B cell (primary cell): Measurements from ENCODE around the gene NUDT9. TPM values are rescaled to one million over a fixed set of nuclear protein-coding genes. Genes with fewer than 3 reads are reported as not detected.

Experiments used
- ATAC-seq: fragments of 200-7000 bp; cut with Tn5 transposase; one replicate; pipeline ENCODE4 v1.10.0; 2021; ENCODE audit warnings: low read depth, mild to moderate bottlenecking, moderate number of reproducible peaks, moderate library complexity
- CTCF ChIA-PET: fragments of 350-600 bp; sonication (Branson Sonifier 250); formaldehyde crosslinking; loops from one replicate; lab custom pipeline; 2021; ENCODE audit warnings: antibody characterized with exemption, inconsistent platforms; lab: Charles Lee
- POLR2A ChIA-PET: fragments of 350-600 bp; sonication (Branson Sonifier 250); formaldehyde crosslinking; loops from one replicate; lab custom pipeline; 2021; ENCODE audit warnings: antibody characterized with exemption; lab: Charles Lee
- DNase-seq: peaks from one replicate; pipeline ENCODE4 v3.0.0; 2013
- H2AFZ ChIP-seq: 2 replicates; pipeline ENCODE4 v1.6.1; 2012; ENCODE audit warnings: mild to moderate bottlenecking, low read depth, low read length; ENCODE audit not compliant: insufficient read depth, poor library complexity, severe bottlenecking
- H3K27ac ChIP-seq, 2 donors: 1 replicate in 1 of 2; 2 replicates in 1 of 2; pipeline ENCODE4 v1.5.1; 2012 to 2013; ENCODE audit warnings: low read length in 2 of 2, mild to moderate bottlenecking in 2 of 2, moderate library complexity in 1 of 2
- H3K27me3 ChIP-seq, 4 experiments: fragments of 200-600 bp in 1 of 4; sonication (generic) in 1 of 4; replicated peaks in 1 of 4; 1 replicate in 2 of 4; 2 replicates in 2 of 4; pipeline versions ENCODE4 v1.6.1 to v1.7.0; 2013 to 2016; ENCODE audit warnings: low read length in 3 of 4, mild to moderate bottlenecking in 2 of 4, mixed read lengths in 1 of 4, moderate library complexity in 1 of 4; ENCODE audit not compliant: insufficient read depth in 4 of 4, control insufficient read depth in 3 of 4; ENCODE audit errors: control extremely low read depth in 1 of 4
- H3K36me3 ChIP-seq, 2 experiments: replicated peaks in 1 of 2; 1 replicate in 1 of 2; 2 replicates in 1 of 2; pipeline versions ENCODE4 v1.6.1 to v1.7.1; 2013; ENCODE audit warnings: low read length in 1 of 2; ENCODE audit not compliant: insufficient read depth in 2 of 2, control insufficient read depth in 1 of 2; ENCODE audit errors: control extremely low read depth in 1 of 2, extremely low read depth in 1 of 2
- H3K4me1 ChIP-seq, 2 donors: fragments of 200-600 bp in 1 of 2; sonication (generic) in 1 of 2; 1 replicate in 1 of 2; 2 replicates in 1 of 2; pipeline versions ENCODE4 v1.5.1 to v1.6.1; 2013 to 2017; ENCODE audit warnings: low read length in 2 of 2; ENCODE audit not compliant: control insufficient read depth in 2 of 2, insufficient read depth in 2 of 2
- H3K4me2 ChIP-seq: replicated peaks from 2 replicates; pipeline ENCODE3; 2012; ENCODE audit warnings: mild to moderate bottlenecking, low read depth, low read length; ENCODE audit not compliant: poor library complexity, severe bottlenecking
- H3K4me3 ChIP-seq, 5 experiments: fragments of 200-600 bp in 1 of 5; sonication (generic) in 1 of 5; 1 replicate in 3 of 5; 2 replicates in 2 of 5; pipeline versions ENCODE4 v1.5.1 to v1.7.0; 2011 to 2016; ENCODE audit warnings: low read length in 4 of 5, mild to moderate bottlenecking in 4 of 5, low read depth in 2 of 5, control low read depth in 1 of 5, moderate library complexity in 1 of 5; ENCODE audit not compliant: insufficient read depth in 1 of 5; ENCODE audit errors: control extremely low read depth in 1 of 5, extremely low read depth in 1 of 5
- H3K79me2 ChIP-seq: fragments of 200-600 bp; sonication (generic); one replicate; pipeline ENCODE4 v1.6.0; 2016; ENCODE audit warnings: low read length; ENCODE audit not compliant: control insufficient read depth, insufficient read depth
- H3K9ac ChIP-seq: fragments of 200-600 bp; sonication (generic); 2 replicates; pipeline ENCODE4 v1.6.1; 2017; ENCODE audit warnings: mild to moderate bottlenecking, low read length, moderate library complexity
- H3K9me3 ChIP-seq, 3 donors: one replicate each; pipeline versions ENCODE4 v1.6.1 to v1.7.1; 2013; ENCODE audit warnings: low read length in 2 of 3; ENCODE audit not compliant: control insufficient read depth in 2 of 3, insufficient read depth in 1 of 3; ENCODE audit errors: control extremely low read depth in 1 of 3
- H4K20me1 ChIP-seq: 2 replicates; pipeline ENCODE4 v1.6.0; 2012; ENCODE audit warnings: mild to moderate bottlenecking, low read length; ENCODE audit not compliant: insufficient read depth, control insufficient read depth, poor library complexity, severe bottlenecking
- H3K27ac Mint-ChIP-seq: one replicate; pipeline ENCODE4 v1.8.0; 2021; ENCODE audit warnings: mixed read lengths
- H3K27me3 Mint-ChIP-seq: one replicate; pipeline ENCODE4 v1.8.0; 2021; ENCODE audit warnings: mixed read lengths
- H3K4me1 Mint-ChIP-seq: one replicate; pipeline ENCODE4 v1.8.0; 2021; ENCODE audit warnings: mixed read lengths
- H3K4me3 Mint-ChIP-seq: one replicate; pipeline ENCODE4 v1.8.0; 2021; ENCODE audit warnings: mixed read lengths
- H3K9me3 Mint-ChIP-seq: one replicate; pipeline ENCODE4 v1.8.0; 2022; ENCODE audit warnings: mixed read lengths; ENCODE audit not compliant: insufficient read depth
- CTCF ChIP-seq: fragments of 200-600 bp; IDR thresholded peaks from one replicate; pipeline ENCODE4 v1.8.0; 2022; ENCODE audit warnings: antibody characterized with exemption, mild to moderate bottlenecking
- EZH2 ChIP-seq: IDR thresholded peaks from 2 replicates; pipeline ENCODE4 v1.6.1; 2012; ENCODE audit warnings: borderline replicate concordance, low read depth, mild to moderate bottlenecking, moderate library complexity, low read length; ENCODE audit not compliant: insufficient read depth, poor library complexity, severe bottlenecking
- WGBS: methylation state at CpG from one replicate; pipeline ENCODE4 v1.1.5; 2013; ENCODE audit warnings: missing lambda C conversion rate; ENCODE audit not compliant: insufficient coverage; 5-methylcytosine and 5-hydroxymethylcytosine counted together
- intact Hi-C: fragments of 100-400 bp; cut with micrococcal nuclease; formaldehyde crosslinking; loops from one replicate; pipeline ENCODE4 v1.10.0; 2022
- polyA plus RNA-seq: library from polyadenylated mRNA; depleted of rRNA; stranded (reverse); fragments of >200 nt; gene quantifications from 2 replicates; pipeline ENCODE4 v1.2.3, GENCODE V29; 2012
- total RNA-seq, 2 donors: library from RNA; stranded (reverse); fragments of 120-200 nt in 1 of 2; gene quantifications; 1 replicate in 1 of 2; 2 replicates in 1 of 2; pipeline versions ENCODE4 v1.2.3 to v1.2.4, GENCODE V29; 2013 to 2022

The NUDT9 gene
- total and polyA plus RNA-seq, 2 donors (not counting 1 experiment from before 2014, with no cell fraction given), result 10.0 to 17.5 TPM

GRCh38 chr4:87377816-87378215 is 44.6 kb upstream of the NUDT9 start:
- TF ChIP-seq EZH2 (no peak), CTCF (no peak)
- no peaks in the 10 kb centered on the region for H3K4me1 ChIP-seq
- H4K20me1 ChIP-seq, result no peaks in the 10 kb centered on the region
- POLR2A ChIA-PET, result no interaction called here
- CTCF ChIA-PET, result interaction anchor here (1.0 to 15.1 kb wide), 4 partner anchors 8 to 89 kb away, joined by 3 to 269 read pairs (median 12); no protein-coding TSS in a partner anchor
- no peak overlapping the region for H3K27ac ChIP-seq
- no peaks in the 10 kb centered on the region for H3K27me3 Mint-ChIP-seq
- intact Hi-C loops, result no loop called here
- H3K27ac Mint-ChIP-seq, result no peak overlapping the region
- H3K9ac ChIP-seq, result no peak overlapping the region
- H3K4me1 Mint-ChIP-seq, result peaks cover 3% of the 10 kb centered on the region
- no peak overlapping the region for H3K4me3 ChIP-seq
- WGBS, result 100% methylated on average over 1 of the region's 2 CpGs
- ATAC-seq (no peak), DNase-seq (no peak)
- no peak overlapping the region for H3K4me3 Mint-ChIP-seq
- H3K79me2 ChIP-seq, result peaks cover 22% of the 10 kb centered on the region
- no peaks in the 10 kb centered on the region for H3K9me3 ChIP-seq
- H3K27me3 ChIP-seq, result no peaks in the 10 kb centered on the region
- H3K36me3 ChIP-seq, result peaks cover 6 to 23% of the 10 kb centered on the region in 2 experiments
- no peak overlapping the region for H3K4me2 ChIP-seq
- H3K9me3 Mint-ChIP-seq, result no peaks in the 10 kb centered on the region
- no peak overlapping the region for H2AFZ ChIP-seq

GRCh38 chr4:87382116-87382515 is 40.3 kb upstream of the NUDT9 start:
- no peak overlapping the region for H2AFZ ChIP-seq
- Mint-ChIP-seq H3K27ac (no peak overlapping the region), H3K9me3 (no peaks in the 10 kb centered on the region), H3K4me3 (no peak overlapping the region), H3K4me1 (peaks cover 31% of the 10 kb centered on the region), H3K27me3 (no peaks in the 10 kb centered on the region)
- no peaks in the 10 kb centered on the region for H3K9me3 ChIP-seq
- no peak overlapping the region for H3K9ac ChIP-seq
- DNase-seq, result no peak
- peaks cover 3 to 6% of the 10 kb centered on the region in 2 experiments for H3K36me3 ChIP-seq
- no peaks in the 10 kb centered on the region for H3K27me3 ChIP-seq
- no peak overlapping the region for H3K27ac ChIP-seq
- H4K20me1 ChIP-seq, result peaks cover 5% of the 10 kb centered on the region
- H3K4me2 ChIP-seq, result no peak overlapping the region
- CTCF ChIA-PET, result interaction anchor here (1.0 to 15.1 kb wide), 2 partner anchors 8 to 84 kb away, joined by 3 to 269 read pairs; partner anchors contain the start of gene HSD17B11
- TF ChIP-seq EZH2, result no peak
- no peak for TF ChIP-seq CTCF
- peaks cover 0 to 5% of the 10 kb centered on the region in 2 donors for H3K4me1 ChIP-seq
- peaks cover 32% of the 10 kb centered on the region for H3K79me2 ChIP-seq
- H3K4me3 ChIP-seq, result no peak overlapping the region
- POLR2A ChIA-PET, result no interaction called here
- no CpG with 5 or more reads among the region's 2 CpGs for WGBS
- intact Hi-C loops, result no loop called here
- no peak for ATAC-seq
